CD1c-positive myeloid dendritic cell (primary cell): ENCODE results near the gene SH3D21.

Experiments used
- DNase-seq: peaks from one replicate; pipeline ENCODE4 v3.0.0-alpha.2; 2016; ENCODE audit errors: extremely low spot score

The SH3D21 gene

DNA sequence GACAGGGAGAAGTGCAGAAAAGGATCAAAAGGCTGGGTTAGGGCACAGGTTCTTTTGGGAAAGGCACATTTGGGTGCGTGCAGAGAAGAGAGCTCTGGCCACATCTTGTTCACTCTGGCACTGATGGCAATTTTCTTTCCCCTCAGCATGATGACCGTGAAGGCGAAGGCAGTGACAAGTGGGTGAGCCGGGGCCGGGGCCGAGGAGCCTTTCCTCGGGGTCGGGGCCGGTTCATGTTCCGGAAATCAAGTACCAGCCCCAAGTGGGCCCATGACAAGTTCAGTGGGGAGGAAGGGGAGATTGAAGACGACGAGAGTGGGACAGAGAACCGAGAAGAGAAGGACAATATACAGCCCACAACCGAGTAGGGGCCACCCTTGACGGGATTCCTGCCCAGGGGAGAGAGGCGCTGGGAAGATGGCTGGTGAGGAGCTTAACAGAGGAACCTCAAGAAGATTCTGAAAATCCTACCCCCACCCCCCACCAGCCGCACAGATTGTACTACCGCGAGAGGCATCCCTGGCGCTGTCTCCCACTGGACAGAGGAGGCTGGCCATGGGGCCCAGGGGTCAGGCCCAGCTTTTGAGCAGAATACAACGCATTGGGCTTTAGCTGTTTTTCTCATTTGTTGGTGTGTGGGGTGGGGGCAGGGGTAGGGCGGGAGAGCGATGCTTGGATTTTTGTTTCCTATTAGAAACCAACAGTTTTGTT lies 2.4 kb upstream of the SH3D21 start:
- DNase-seq = no peak

DNA sequence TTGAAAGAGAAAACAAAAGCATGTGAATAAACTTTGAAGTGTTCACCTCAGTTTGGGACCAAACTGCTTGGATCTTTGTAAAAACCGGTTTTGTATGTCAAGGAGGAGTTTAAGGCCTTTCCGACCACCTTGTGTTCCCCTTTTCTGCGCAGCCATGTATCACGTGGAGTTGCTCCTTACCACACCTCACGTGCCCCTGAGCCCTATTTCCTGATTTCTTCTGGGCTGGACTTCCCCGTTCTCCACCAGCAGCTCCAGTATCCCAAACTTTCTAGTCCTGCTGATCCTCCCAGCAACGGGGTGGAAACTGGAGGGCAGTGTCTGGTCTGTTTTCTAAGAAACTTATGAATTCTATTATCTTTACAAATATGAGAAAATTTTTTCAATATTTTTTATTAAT lies 1.6 kb upstream of the SH3D21 start:
- peak; percentile 88 for DNase-seq

DNA sequence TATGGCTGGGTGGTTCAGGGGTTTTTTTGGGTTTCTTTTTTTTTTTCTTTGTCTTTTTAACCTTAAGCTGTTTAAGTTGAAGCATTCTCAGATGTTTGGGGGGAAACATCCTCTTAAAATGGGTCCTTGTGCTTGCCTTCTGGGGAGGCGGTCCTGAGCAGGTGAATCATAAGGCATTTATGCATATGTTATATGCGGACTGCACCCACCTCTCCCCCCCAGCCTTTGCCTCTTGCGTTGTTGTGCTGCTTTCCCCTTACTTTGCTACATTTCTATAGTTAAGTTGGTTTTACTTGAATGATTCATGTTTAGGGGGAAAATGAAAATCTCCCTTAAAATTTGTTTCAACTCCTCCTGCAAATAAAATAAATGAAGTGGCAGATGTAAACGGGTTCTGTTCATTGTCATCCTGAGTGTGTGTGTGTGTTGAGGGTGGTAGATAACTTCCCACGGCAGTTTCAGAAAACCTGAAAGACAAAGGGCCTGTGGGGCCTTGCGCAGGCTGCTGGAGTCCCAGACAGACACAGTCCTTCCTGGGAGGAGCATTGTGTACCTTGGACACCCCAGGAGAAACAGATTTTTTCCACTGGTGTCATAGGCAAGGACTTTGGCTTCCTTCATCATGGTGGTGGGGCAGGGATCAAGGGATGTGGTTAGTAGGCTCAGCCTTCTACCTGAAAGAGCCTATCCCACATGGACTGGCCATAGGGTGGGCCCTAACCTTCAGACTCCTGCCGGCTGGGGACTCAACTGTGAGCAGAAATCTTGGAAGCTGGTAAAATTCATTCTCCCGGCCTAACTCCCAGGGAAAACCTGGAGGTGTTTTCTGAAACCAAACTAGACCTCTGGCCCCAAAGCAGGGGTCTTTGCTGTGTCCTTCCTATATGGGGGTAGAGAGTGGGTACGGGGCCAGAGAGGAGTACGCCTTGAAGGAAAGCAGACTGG lies 926 bp upstream of the SH3D21 start:
- no peak for DNase-seq

DNA sequence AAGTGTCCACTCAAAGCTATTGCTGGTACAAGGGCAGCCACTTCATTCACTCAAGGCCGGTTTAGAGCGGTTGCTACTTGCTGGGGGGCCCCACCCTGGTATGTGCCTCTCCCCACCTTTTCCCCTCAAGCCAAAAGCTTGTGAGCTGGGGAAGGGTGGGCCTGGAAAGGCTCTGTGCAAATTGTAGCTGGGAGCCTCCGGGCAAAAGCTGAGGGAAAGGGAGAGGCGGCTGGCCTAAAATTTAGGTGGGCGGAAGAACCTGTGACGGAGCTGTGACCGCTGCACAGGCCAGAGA lies 306 bp upstream of the SH3D21 start:
- DNase-seq = no peak

DNA sequence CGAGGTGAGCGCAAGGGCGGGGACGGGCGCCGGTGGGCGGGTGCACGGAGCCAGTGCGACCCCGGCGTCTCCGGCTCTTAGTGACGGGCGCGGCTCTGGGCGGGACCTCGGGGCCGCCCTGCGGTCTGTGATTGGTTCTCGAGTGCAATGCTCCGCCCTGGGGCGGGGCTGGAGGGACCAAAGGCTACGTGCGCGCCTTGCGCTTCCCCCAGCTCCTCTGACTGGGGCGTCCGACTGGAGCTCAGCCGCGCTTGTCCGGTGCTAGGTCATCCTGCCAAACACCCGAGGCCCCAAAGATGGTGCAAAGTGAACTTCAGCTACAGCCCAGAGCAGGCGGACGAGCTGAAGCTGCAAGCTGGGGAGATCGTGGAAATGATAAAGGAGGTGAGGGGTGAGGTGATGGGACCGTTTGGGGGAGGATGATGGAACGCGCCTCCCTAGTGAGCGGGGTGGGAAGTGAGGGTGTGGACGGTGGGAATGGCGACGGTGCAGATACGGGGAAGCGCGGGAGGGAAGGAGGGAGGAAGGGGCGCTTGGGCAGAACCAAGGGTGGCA lies 811 bp downstream of the SH3D21 start:
- DNase-seq = peak; percentile 95

DNA sequence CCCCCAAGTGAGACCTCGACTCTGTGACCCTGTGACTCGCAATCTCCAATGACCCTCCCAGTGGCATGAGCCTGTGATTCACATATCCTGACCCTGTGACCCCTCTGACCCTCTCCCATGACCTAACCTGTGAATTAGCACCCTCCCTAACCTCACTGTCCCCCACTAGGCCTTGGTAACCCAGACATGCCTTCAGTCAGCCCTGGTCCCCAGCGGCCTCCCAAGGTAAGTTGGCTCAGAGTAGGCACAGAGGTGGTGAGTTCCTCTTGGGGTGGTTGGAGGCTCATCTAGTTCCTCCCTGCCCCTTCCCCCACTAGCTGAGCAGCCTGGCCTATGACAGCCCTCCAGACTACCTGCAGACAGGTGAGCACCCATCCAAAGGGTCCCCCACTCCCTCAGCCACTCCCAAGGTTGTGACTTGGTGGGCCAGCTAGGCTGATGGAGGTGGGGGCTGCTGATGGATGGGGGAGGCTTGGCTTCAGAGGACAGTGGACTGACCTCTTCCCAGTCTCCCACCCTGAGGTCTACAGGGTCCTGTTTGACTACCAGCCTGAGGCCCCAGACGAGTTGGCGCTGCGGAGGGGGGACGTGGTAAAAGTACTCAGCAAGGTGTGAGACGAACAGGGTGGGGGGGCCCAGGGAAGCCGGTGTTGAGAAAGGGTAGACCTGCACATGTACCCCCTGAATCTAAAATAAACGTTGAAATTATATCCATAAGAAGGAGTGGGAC lies 1.6 kb downstream of the SH3D21 start:
- no peak for DNase-seq

DNA sequence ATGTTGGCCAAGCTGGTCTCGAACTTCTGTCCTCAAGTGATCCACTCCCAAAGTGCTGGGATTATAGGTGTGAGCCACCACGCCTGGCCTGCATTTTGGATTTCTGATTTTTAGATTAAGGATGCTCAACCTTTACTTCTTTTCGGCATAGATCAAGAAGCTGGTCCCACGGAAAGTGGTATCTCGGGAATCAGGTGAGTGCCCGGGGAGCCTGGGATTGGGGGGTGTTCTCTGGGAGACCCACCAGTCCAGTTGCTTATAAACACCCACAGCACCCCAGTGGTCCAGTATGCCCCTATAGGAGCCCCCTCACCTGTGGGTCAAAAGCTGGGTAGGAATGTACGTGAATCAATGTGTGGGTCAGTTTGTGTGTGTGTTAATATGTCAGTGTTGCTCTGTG lies 3.2 kb downstream of the SH3D21 start:
- no peak for DNase-seq

DNA sequence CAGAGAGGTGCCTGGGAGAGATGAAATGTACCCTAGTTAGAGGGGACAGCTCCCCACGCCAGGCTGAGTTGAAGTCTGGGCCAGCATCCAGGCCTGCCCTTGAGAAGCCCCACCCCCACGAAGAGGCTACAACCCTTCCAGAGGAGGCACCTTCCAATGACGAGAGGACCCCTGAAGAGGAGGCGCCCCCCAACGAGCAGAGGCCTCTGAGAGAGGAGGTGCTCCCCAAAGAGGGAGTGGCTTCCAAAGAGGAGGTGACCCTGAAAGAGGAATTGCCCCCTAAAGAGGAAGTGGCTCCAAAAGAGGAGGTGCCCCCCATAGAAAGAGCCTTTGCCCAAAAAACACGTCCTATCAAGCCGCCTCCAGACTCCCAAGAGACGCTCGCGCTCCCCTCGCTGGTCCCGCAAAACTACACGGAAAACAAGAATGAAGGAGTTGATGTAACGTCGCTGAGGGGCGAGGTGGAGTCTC lies 14.2 kb downstream of the SH3D21 start:
- DNase-seq = peak; percentile 58

DNA sequence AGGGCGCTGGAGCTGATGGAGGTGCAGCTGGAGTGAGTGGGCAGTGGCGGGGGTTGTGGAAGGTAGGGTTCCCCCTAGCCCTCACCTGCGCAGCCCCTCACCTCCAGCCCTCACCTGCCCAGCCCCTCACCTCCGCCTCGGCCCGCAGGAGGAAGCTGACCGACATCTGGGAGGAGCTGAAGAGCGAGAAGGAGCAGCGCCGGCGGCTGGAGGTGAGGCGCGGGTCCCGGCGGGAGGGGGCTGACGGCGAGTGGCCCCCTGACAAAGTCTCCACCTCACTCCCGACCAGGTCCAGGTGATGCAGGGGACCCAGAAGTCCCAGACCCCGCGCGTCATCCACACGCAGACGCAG lies 14.6 kb downstream of the SH3D21 start:
- no peak for DNase-seq

DNA sequence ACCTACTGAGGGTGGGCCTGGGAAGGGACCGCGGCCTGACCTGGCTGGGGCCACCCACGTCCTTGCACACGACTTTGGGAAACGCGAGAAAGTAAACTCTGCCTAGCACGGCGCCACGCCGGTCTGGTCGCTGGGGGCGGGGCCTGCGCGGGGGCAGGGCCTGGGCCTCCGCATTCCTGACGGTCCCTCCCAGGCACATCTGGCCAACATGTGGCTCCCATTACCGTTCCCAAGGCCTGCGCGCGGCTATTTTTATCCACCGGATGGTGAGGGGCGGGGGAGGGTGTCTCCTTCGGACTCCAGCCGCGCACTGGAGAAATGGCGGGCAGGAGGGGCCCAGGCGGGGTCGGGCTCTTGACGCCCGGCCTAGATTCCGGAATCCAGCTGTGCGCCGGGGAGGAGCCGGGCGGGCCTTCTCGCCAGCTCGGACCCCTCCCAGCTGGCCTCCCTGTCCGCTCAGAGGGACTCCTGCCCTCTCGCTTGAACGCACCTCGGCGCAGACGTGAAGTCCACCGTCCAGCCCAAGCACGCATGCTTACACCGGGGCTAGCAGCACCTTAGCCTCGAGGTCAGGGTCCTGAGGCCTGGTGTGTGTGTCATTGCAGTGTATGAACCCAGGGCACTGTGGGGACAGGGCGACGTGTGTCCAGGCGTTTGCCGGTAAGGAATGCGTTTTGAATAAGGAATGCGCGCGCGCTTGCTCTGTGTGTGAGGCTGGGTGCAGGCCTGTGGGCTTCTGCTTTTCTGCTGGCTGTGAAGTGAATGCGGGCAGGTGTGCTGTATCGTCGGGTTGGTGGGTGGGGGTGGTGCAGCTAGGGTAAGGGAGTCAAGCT lies 15.2 kb downstream of the SH3D21 start:
- DNase-seq = peak; percentile 50

DNA sequence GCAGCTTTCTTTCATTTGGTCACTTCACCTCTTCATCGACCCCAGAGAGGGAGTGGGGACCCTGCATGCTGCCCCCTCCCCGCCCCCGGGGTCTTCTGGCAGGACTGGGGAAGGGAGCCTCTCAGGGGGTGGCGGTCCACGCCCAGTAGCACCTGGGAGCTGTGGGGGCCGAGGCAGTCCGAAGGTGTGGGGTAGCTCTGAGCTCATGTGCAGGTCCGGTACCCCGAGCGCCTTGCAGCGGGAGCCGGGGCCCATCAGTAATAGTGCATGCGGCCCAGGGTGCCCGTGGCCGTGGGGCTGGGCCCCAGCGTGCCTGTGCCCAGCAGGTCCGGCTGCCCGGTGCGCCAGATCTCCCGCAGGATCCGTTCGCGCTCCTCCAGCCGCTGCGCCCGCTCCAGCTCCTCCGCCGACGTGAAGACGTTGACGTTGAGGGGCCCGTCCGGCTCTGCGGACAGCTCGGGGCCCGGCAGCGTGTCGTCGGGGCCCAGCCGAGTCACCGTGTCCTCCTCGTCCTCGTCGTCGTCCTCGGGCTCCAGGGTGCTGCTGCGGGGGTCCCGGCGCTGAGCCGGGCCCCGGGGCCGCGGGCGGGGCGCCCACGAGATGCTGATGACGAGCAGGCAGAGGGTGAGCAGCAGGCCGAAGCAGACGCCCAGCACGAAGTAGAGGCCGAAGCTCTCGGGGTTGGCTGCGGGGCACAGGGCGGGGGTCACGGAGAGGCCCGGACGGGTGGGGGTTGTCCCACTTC lies 16.0 kb downstream of the SH3D21 start:
- no peak for DNase-seq

DNA sequence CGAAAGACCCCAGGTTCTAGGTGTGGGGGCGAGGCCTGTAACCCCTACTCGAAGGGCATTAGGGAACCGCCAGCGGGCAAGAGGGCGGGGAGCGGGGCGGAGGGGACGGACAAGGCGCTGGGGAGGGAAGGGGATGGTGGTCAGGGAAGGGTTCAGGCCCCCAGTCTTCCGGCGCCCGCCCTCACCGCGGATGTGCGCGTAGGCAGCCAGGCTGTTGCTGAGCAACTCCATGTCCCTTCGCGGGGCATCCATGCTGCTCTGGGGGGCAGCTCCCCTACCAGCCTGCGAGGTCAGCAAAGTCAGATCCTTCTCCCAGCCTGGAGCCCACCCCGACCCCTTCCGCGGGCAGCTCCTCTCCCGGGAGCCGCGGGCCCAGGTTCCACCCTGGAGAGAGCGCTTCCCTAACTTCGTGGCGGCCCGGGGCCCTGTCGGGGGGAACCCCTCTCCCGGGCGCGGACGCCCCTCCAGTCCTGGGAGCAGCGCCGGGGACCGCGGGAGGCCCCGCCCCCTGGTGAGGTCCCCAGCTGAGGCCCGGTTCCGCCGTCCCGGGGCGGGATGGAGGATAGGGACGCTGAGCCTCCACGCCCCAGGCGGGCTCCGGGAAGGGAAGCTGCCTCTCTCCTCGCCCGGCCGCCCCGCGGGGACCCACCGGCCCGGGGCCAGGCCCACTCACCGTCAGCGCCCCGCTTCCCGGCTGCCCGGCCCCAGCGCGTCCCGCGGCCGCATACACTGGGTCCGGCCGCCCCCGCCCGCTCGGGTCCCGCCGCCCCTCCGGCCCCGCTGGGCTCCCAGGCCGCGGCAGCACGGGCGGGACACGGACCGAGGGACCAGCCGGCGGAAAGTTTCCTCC lies 16.8 kb downstream of the SH3D21 start:
- peak; percentile 45 for DNase-seq

DNA sequence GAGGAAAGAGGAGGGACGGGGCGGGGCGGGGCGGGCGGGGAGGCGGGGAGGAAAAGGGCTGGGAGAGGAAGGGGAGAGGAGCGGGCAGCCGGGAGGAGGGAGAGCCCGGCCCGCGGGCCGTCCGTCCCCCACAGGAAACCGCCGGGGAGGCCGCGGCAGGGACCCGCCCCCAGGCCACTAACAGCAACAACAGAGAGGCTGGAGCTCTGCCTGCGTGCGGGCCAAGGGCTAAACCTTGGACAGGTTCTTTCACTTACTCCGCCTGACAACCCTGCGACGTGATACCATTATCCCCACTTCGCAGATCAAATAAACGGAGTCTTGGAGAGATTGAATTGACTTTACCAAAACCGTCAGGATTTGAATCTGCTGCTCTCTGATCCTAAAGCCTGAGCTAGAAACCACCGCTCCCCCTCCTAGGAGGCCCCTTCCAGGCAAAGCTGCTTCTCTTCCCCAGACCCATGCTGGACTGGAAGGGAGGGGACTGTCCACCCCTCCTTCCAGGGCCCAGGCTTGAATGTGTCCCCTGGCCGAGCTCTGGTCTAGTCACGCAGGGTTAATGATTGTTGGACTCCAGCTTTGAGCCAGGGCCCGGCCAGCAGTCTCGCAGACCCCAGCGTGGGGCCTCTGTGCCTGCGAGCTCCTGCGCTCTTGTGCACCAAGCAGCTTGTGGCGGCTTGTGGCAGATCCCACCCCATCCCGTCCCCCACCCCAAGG lies 17.6 kb downstream of the SH3D21 start, which contains the start of gene EVA1B:
TSS of gene EVA1B (minus strand) at position 10 of the 717 bp plus-strand sequence. CDS start 608 bp downstream, outside the sequence.
- DNase-seq = peak; percentile 47

DNA sequence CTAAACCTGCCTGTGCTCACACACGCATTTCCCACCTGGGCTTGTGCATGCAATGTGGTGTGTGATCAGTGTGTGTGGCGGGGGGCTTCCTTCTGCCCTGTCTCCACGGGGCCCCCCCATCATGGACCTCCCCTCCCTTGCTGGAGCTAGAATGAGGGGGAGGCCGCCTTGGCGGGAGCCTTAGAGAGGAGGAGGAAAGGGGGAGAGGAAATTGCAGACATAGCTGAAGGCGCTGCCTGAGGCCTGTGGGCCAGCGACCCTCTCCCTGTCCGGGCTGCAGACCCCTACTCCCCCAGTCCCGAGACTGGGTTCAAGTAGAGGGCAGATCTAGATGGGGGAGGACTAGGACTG lies 18.2 kb downstream of the SH3D21 start:
- no peak for DNase-seq

DNA sequence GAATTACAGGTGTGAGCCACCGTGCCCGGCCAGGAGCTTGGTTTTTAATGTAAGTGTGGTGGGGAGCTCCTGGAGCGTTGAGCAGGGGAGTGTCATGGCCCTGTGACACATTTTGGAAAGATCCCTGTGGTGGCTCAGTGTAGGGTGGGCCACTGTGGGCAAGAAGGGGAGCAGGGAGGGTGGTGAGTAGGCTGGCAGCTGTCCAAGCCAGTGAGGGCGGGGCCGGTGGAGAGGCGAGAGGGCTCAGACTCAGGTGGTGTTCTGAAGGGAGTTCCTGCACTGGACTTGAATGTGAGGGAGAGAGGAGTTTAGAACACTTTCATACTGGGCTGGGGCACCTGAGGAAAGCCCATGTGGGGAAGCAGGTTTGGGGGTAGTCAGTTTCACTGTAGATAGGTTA lies 20.3 kb downstream of the SH3D21 start:
- no peak for DNase-seq

DNA sequence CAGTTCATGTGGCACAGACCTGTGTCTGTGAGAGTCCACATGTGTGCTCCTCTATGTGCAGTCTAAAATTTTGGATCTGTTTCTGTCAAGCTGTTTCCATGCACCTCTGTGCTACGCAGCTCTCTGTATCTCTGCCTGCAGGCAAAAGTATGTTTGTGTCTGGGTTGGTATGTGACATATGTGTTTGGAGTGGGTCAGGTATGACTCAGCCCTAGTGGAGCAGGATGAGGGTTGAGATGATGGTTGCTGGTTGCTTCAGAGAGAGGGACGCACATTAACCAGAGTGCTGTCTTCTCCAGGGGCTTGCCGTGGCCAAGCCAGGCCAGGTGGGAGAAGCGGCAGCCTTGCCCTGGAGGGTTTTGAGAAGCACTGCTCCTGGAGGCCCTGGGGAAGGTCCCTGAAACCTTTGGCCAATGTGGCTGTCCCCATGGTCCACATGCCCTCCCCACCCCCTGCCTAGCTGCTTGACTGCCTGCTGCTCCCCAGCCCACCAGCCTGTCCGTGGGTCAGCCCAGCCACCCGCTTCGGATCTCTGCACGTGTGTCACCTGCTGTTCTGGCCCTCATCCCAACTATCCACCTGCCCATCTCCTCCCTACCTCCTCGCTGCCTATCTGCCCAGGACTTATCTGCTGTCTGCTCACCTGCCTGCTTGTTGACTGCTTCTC lies 21.4 kb downstream of the SH3D21 start:
- no peak for DNase-seq

DNA sequence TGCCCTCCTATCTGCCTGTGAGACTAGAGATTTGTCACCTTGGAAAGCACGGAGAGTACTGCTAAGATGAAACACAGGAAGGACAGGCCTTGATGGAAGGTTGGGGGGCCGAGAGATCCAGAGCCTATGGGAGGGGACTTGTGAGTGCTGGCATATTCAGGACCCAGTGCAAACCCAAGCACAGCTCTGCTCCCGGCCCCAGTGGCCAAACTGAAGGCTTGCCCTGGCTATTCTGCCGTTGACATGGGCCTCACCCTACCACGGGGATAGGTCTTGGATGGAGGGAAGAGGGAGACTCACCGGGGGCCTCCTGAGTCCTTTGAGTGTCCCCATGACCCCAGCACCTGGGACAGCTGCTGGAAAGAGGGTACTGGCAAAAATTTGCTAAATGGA lies 21.9 kb downstream of the SH3D21 start:
- DNase-seq = no peak

DNA sequence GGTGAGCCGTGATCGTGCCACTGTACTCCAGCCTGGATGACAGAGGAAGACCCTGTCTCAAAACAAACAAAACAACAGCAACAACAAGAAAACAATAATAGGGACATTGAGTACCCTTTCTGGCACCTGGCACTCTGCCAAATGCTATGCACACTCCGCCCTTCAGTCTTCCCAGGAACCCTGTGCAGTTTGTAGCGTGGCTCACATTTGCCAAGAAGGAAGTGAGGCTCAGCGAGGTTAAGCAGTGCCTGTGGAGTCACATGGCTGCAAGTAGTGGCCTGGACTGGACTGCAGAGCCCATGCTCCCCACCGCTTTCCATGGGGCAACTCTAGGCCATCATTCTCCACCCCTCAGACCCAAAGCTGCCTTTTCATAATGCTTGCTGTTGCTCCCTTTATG lies 22.5 kb downstream of the SH3D21 start:
- DNase-seq = peak; percentile 76
